Stomach smooth muscle (tissue), 2 donors: ENCODE results near the gene CFI.

Experiments
- H3K27ac ChIP-seq: one replicate; pipeline ENCODE4 v1.7.0; 2013; ENCODE audit warnings: mild to moderate bottlenecking, low read length, inconsistent platforms
- H3K27me3 ChIP-seq, 2 donors: one replicate each; pipeline ENCODE4 v1.7.0; 2013; ENCODE audit warnings: low read length in 2 of 2; ENCODE audit not compliant: insufficient read depth in 2 of 2, control insufficient read depth in 1 of 2
- H3K36me3 ChIP-seq, 2 donors: one replicate each; pipeline ENCODE4 v1.7.0; 2013; ENCODE audit warnings: low read length in 2 of 2; ENCODE audit not compliant: control insufficient read depth in 2 of 2, insufficient read depth in 2 of 2
- H3K4me1 ChIP-seq: one replicate; pipeline ENCODE4 v1.7.0; 2013; ENCODE audit warnings: low read length; ENCODE audit not compliant: control insufficient read depth, insufficient read depth
- H3K4me3 ChIP-seq, 2 donors: one replicate each; pipeline ENCODE4 v1.7.0; 2013; ENCODE audit warnings: low read length in 2 of 2
- H3K9ac ChIP-seq, 2 donors: one replicate each; pipeline ENCODE4 v1.7.0; 2013; ENCODE audit warnings: low read length in 2 of 2, mild to moderate bottlenecking in 1 of 2
- H3K9me3 ChIP-seq, 2 donors: one replicate each; pipeline ENCODE4 v1.7.0; 2013; ENCODE audit warnings: low read length in 2 of 2; ENCODE audit not compliant: control insufficient read depth in 2 of 2
- donor health status: healthy.
- donor health status: Pancreatic carcinoma.

CFI gene

GRCh38 chr4:109818268-109818667, 16.5 kb upstream of the CFI start:
- no peak overlapping the region for H3K27ac ChIP-seq
- no peaks in the 10 kb centered on the region for H3K9me3 ChIP-seq
- H3K4me3 ChIP-seq: no peak overlapping the region
- H3K4me1 ChIP-seq: peaks cover 14% of the 10 kb centered on the region
- no peaks in the 10 kb centered on the region for H3K27me3 ChIP-seq
- H3K36me3 ChIP-seq: peaks cover 5 to 20% of the 10 kb centered on the region in 2 donors
- no peak overlapping the region for H3K9ac ChIP-seq

GRCh38 chr4:109816894-109817293, 15.1 kb upstream of the CFI start:
- Histone ChIP-seq H3K27ac (no peak overlapping the region), H3K27me3 (no peaks in the 10 kb centered on the region), H3K36me3 (peaks cover 2 to 12% of the 10 kb centered on the region in 2 donors), H3K4me1 (peaks cover 14% of the 10 kb centered on the region), H3K9me3 (no peaks in the 10 kb centered on the region), H3K4me3 (no peak overlapping the region), H3K9ac (peak overlapping the region in 1 of 2 donors; percentile 83)

GRCh38 chr4:109816082-109816442, 14.3 kb upstream of the CFI start:
- Histone ChIP-seq H3K4me1 (peaks cover 14% of the 10 kb centered on the region), H3K27me3 (no peaks in the 10 kb centered on the region), H3K9ac (peak overlapping the region; percentile 83 to 88), H3K9me3 (no peaks in the 10 kb centered on the region), H3K36me3 (peaks cover 2 to 12% of the 10 kb centered on the region in 2 donors), H3K27ac (peak overlapping the region; percentile 86), H3K4me3 (peak overlapping the region; percentile 89 to 100)

GRCh38 chr4:109815151-109816081, 13.6 kb upstream of the CFI start, which contains the start of gene GAR1:
TSS of gene GAR1 (plus strand) at chr4:109815762. CDS start at chr4:109816165, 403 bp downstream.
- peaks cover 0 to 8% of the 10 kb centered on the region in 2 donors for H3K36me3 ChIP-seq
- peak within 1 kb of the TSS; percentile 89 to 100 for H3K4me3 ChIP-seq
- peak within 1 kb of the TSS; percentile 83 to 88 for H3K9ac ChIP-seq
- H3K27me3 ChIP-seq: no peaks in the 10 kb centered on the region
- H3K27ac ChIP-seq: peak within 1 kb of the TSS; percentile 86
- peaks cover 14% of the 10 kb centered on the region for H3K4me1 ChIP-seq
- no peaks in the 10 kb centered on the region for H3K9me3 ChIP-seq

GRCh38 chr4:109811707-109812106, 9.9 kb upstream of the CFI start:
- H3K27me3 ChIP-seq: no peaks in the 10 kb centered on the region
- no peak overlapping the region for H3K4me3 ChIP-seq
- no peaks in the 10 kb centered on the region for H3K9me3 ChIP-seq
- H3K36me3 ChIP-seq: no peaks in the 10 kb centered on the region
- peaks cover 11% of the 10 kb centered on the region for H3K4me1 ChIP-seq
- no peak overlapping the region for H3K9ac ChIP-seq
- H3K27ac ChIP-seq: no peak overlapping the region

- peaks cover 2% of the 10 kb centered on the region for H3K4me1 ChIP-seq
- H3K9me3 ChIP-seq: no peaks in the 10 kb centered on the region
- H3K27me3 ChIP-seq: no peaks in the 10 kb centered on the region
- no peaks in the 10 kb centered on the region for H3K36me3 ChIP-seq
- H3K9ac ChIP-seq: no peak overlapping the region
- no peak overlapping the region for H3K4me3 ChIP-seq
- H3K27ac ChIP-seq: no peak overlapping the region
Observed at GRCh38 chr4:109810552-109811387, 9.0 kb upstream of the CFI start.

GRCh38 chr4:109809655-109810054, 7.9 kb upstream of the CFI start:
- Histone ChIP-seq H3K27me3 (no peaks in the 10 kb centered on the region), H3K9me3 (no peaks in the 10 kb centered on the region), H3K4me1 (peaks cover 2% of the 10 kb centered on the region), H3K4me3 (no peak overlapping the region), H3K36me3 (no peaks in the 10 kb centered on the region), H3K9ac (no peak overlapping the region), H3K27ac (no peak overlapping the region)

GRCh38 chr4:109803924-109804571, 2.2 kb upstream of the CFI start:
- no peak overlapping the region for H3K27ac ChIP-seq
- no peaks in the 10 kb centered on the region for H3K9me3 ChIP-seq
- H3K36me3 ChIP-seq: no peaks in the 10 kb centered on the region
- H3K27me3 ChIP-seq: no peaks in the 10 kb centered on the region
- peaks cover 2% of the 10 kb centered on the region for H3K4me1 ChIP-seq
- H3K4me3 ChIP-seq: no peak overlapping the region
- H3K9ac ChIP-seq: no peak overlapping the region

GRCh38 chr4:109801099-109801789, 555 bp downstream of the CFI start:
- Histone ChIP-seq H3K27me3 (no peaks in the 10 kb centered on the region), H3K36me3 (no peaks in the 10 kb centered on the region), H3K9ac (no peak overlapping the region), H3K27ac (no peak overlapping the region), H3K4me1 (peaks cover 2% of the 10 kb centered on the region), H3K4me3 (no peak overlapping the region), H3K9me3 (no peaks in the 10 kb centered on the region)

- Histone ChIP-seq H3K4me3 (no peak overlapping the region), H3K27ac (no peak overlapping the region), H3K36me3 (no peaks in the 10 kb centered on the region), H3K4me1 (no peaks in the 10 kb centered on the region), H3K9me3 (no peaks in the 10 kb centered on the region), H3K27me3 (no peaks in the 10 kb centered on the region), H3K9ac (no peak overlapping the region)
Observed at GRCh38 chr4:109798866-109799265, 2.9 kb downstream of the CFI start.
